B cell (primary cell): ENCODE measurements around the gene SRRM2. TPM values are rescaled to one million over a fixed set of nuclear protein-coding genes. Genes with fewer than 3 reads are reported as not detected.

Experiments used
- ATAC-seq: fragments of 200-7000 bp; cut with Tn5 transposase; one replicate; pipeline ENCODE4 v1.10.0; 2021; ENCODE audit warnings: low read depth, mild to moderate bottlenecking, moderate number of reproducible peaks, moderate library complexity
- CTCF ChIA-PET: fragments of 350-600 bp; sonication (Branson Sonifier 250); formaldehyde crosslinking; loops from one replicate; lab custom pipeline; 2021; ENCODE audit warnings: antibody characterized with exemption, inconsistent platforms; lab: Charles Lee
- POLR2A ChIA-PET: fragments of 350-600 bp; sonication (Branson Sonifier 250); formaldehyde crosslinking; loops from one replicate; lab custom pipeline; 2021; ENCODE audit warnings: antibody characterized with exemption; lab: Charles Lee
- DNase-seq: peaks from one replicate; pipeline ENCODE4 v3.0.0; 2013
- H2AFZ ChIP-seq: 2 replicates; pipeline ENCODE4 v1.6.1; 2012; ENCODE audit warnings: mild to moderate bottlenecking, low read depth, low read length; ENCODE audit not compliant: insufficient read depth, poor library complexity, severe bottlenecking
- H3K27ac ChIP-seq, 2 donors: 1 replicate in 1 of 2; 2 replicates in 1 of 2; pipeline ENCODE4 v1.5.1; 2012 to 2013; ENCODE audit warnings: low read length in 2 of 2, mild to moderate bottlenecking in 2 of 2, moderate library complexity in 1 of 2
- H3K27me3 ChIP-seq, 4 experiments: fragments of 200-600 bp in 1 of 4; sonication (generic) in 1 of 4; replicated peaks in 1 of 4; 1 replicate in 2 of 4; 2 replicates in 2 of 4; pipeline versions ENCODE4 v1.6.1 to v1.7.0; 2013 to 2016; ENCODE audit warnings: low read length in 3 of 4, mild to moderate bottlenecking in 2 of 4, mixed read lengths in 1 of 4, moderate library complexity in 1 of 4; ENCODE audit not compliant: insufficient read depth in 4 of 4, control insufficient read depth in 3 of 4; ENCODE audit errors: control extremely low read depth in 1 of 4
- H3K36me3 ChIP-seq, 2 experiments: replicated peaks in 1 of 2; 1 replicate in 1 of 2; 2 replicates in 1 of 2; pipeline versions ENCODE4 v1.6.1 to v1.7.1; 2013; ENCODE audit warnings: low read length in 1 of 2; ENCODE audit not compliant: insufficient read depth in 2 of 2, control insufficient read depth in 1 of 2; ENCODE audit errors: control extremely low read depth in 1 of 2, extremely low read depth in 1 of 2
- H3K4me1 ChIP-seq, 2 donors: fragments of 200-600 bp in 1 of 2; sonication (generic) in 1 of 2; 1 replicate in 1 of 2; 2 replicates in 1 of 2; pipeline versions ENCODE4 v1.5.1 to v1.6.1; 2013 to 2017; ENCODE audit warnings: low read length in 2 of 2; ENCODE audit not compliant: control insufficient read depth in 2 of 2, insufficient read depth in 2 of 2
- H3K4me2 ChIP-seq: replicated peaks from 2 replicates; pipeline ENCODE3; 2012; ENCODE audit warnings: mild to moderate bottlenecking, low read depth, low read length; ENCODE audit not compliant: poor library complexity, severe bottlenecking
- H3K4me3 ChIP-seq, 5 experiments: fragments of 200-600 bp in 1 of 5; sonication (generic) in 1 of 5; 1 replicate in 3 of 5; 2 replicates in 2 of 5; pipeline versions ENCODE4 v1.5.1 to v1.7.0; 2011 to 2016; ENCODE audit warnings: low read length in 4 of 5, mild to moderate bottlenecking in 4 of 5, low read depth in 2 of 5, control low read depth in 1 of 5, moderate library complexity in 1 of 5; ENCODE audit not compliant: insufficient read depth in 1 of 5; ENCODE audit errors: control extremely low read depth in 1 of 5, extremely low read depth in 1 of 5
- H3K79me2 ChIP-seq: fragments of 200-600 bp; sonication (generic); one replicate; pipeline ENCODE4 v1.6.0; 2016; ENCODE audit warnings: low read length; ENCODE audit not compliant: control insufficient read depth, insufficient read depth
- H3K9ac ChIP-seq: fragments of 200-600 bp; sonication (generic); 2 replicates; pipeline ENCODE4 v1.6.1; 2017; ENCODE audit warnings: mild to moderate bottlenecking, low read length, moderate library complexity
- H3K9me3 ChIP-seq, 3 donors: one replicate each; pipeline versions ENCODE4 v1.6.1 to v1.7.1; 2013; ENCODE audit warnings: low read length in 2 of 3; ENCODE audit not compliant: control insufficient read depth in 2 of 3, insufficient read depth in 1 of 3; ENCODE audit errors: control extremely low read depth in 1 of 3
- H4K20me1 ChIP-seq: 2 replicates; pipeline ENCODE4 v1.6.0; 2012; ENCODE audit warnings: mild to moderate bottlenecking, low read length; ENCODE audit not compliant: insufficient read depth, control insufficient read depth, poor library complexity, severe bottlenecking
- H3K27ac Mint-ChIP-seq: one replicate; pipeline ENCODE4 v1.8.0; 2021; ENCODE audit warnings: mixed read lengths
- H3K27me3 Mint-ChIP-seq: one replicate; pipeline ENCODE4 v1.8.0; 2021; ENCODE audit warnings: mixed read lengths
- H3K4me1 Mint-ChIP-seq: one replicate; pipeline ENCODE4 v1.8.0; 2021; ENCODE audit warnings: mixed read lengths
- H3K4me3 Mint-ChIP-seq: one replicate; pipeline ENCODE4 v1.8.0; 2021; ENCODE audit warnings: mixed read lengths
- H3K9me3 Mint-ChIP-seq: one replicate; pipeline ENCODE4 v1.8.0; 2022; ENCODE audit warnings: mixed read lengths; ENCODE audit not compliant: insufficient read depth
- CTCF ChIP-seq: fragments of 200-600 bp; IDR thresholded peaks from one replicate; pipeline ENCODE4 v1.8.0; 2022; ENCODE audit warnings: antibody characterized with exemption, mild to moderate bottlenecking
- EZH2 ChIP-seq: IDR thresholded peaks from 2 replicates; pipeline ENCODE4 v1.6.1; 2012; ENCODE audit warnings: borderline replicate concordance, low read depth, mild to moderate bottlenecking, moderate library complexity, low read length; ENCODE audit not compliant: insufficient read depth, poor library complexity, severe bottlenecking
- WGBS: methylation state at CpG from one replicate; pipeline ENCODE4 v1.1.5; 2013; ENCODE audit warnings: missing lambda C conversion rate; ENCODE audit not compliant: insufficient coverage; 5-methylcytosine and 5-hydroxymethylcytosine counted together
- intact Hi-C: fragments of 100-400 bp; cut with micrococcal nuclease; formaldehyde crosslinking; loops from one replicate; pipeline ENCODE4 v1.10.0; 2022
- polyA plus RNA-seq: library from polyadenylated mRNA; depleted of rRNA; stranded (reverse); fragments of >200 nt; gene quantifications from 2 replicates; pipeline ENCODE4 v1.2.3, GENCODE V29; 2012
- total RNA-seq, 2 donors: library from RNA; stranded (reverse); fragments of 120-200 nt in 1 of 2; gene quantifications; 1 replicate in 1 of 2; 2 replicates in 1 of 2; pipeline versions ENCODE4 v1.2.3 to v1.2.4, GENCODE V29; 2013 to 2022

SRRM2 gene
- total and polyA plus RNA-seq, 2 donors (not counting 1 experiment from before 2014, with no cell fraction given), result 1,485 to 1,879 TPM

- Histone ChIP-seq H2AFZ (no peak overlapping the region), H3K4me2 (no peak overlapping the region), H3K4me3 (no peak overlapping the region), H3K79me2 (peaks cover 33% of the 10 kb centered on the region), H3K4me1 (peaks cover 17 to 35% of the 10 kb centered on the region in 2 donors), H3K9me3 (no peaks in the 10 kb centered on the region), H3K36me3 (no peaks in the 10 kb centered on the region), H3K27me3 (peaks cover 0 to 7% (median 0%) of the 10 kb centered on the region in 4 experiments), H3K9ac (no peak overlapping the region), H3K27ac (no peak overlapping the region), H4K20me1 (peaks cover 9% of the 10 kb centered on the region)
- TF ChIP-seq EZH2 (no peak), CTCF (no peak)
- DNase-seq (no peak), ATAC-seq (no peak)
- Mint-ChIP-seq H3K9me3 (no peaks in the 10 kb centered on the region), H3K4me1 (peaks cover 28% of the 10 kb centered on the region), H3K27me3 (no peaks in the 10 kb centered on the region), H3K4me3 (peak overlapping the region; percentile 26), H3K27ac (peak overlapping the region; percentile 53)
- POLR2A ChIA-PET, result no interaction called here
- intact Hi-C loops, result loop anchor here (5.0 to 10.0 kb wide), 4 partner anchors 85 to 788 kb away; partner anchors contain the start of genes KCTD5 and PKMYT1
- WGBS, result 90% methylated on average over 10 of the region's 17 CpGs
- CTCF ChIA-PET, result no interaction called here
Observed at GRCh38 chr16:2779978-2780898, 27.8 kb downstream of the SRRM2 start.
